IMR-90 (cell line): ENCODE measurements around the gene PCGF3.

Source experiments
- MAZ ChIP-seq: IDR thresholded peaks from 2 replicates; pipeline ENCODE4 v1.6.1; 2012; ENCODE audit warnings: low read depth, mild to moderate bottlenecking, low read length, improper control_type of control experiment, moderate library complexity, borderline replicate concordance
- POLR2A ChIP-seq: IDR thresholded peaks from 2 replicates; pipeline ENCODE4 v1.6.1; 2012; ENCODE audit warnings: mild to moderate bottlenecking, low read depth, low read length
- TF ChIP-seq, protein P1 (sequence below): conservative IDR thresholded peaks from 2 replicates; pipeline ENCODE4 v1.5.1; 2012; ENCODE audit warnings: mild to moderate bottlenecking, low read depth, low read length, improper control_type of control experiment

DNA sequence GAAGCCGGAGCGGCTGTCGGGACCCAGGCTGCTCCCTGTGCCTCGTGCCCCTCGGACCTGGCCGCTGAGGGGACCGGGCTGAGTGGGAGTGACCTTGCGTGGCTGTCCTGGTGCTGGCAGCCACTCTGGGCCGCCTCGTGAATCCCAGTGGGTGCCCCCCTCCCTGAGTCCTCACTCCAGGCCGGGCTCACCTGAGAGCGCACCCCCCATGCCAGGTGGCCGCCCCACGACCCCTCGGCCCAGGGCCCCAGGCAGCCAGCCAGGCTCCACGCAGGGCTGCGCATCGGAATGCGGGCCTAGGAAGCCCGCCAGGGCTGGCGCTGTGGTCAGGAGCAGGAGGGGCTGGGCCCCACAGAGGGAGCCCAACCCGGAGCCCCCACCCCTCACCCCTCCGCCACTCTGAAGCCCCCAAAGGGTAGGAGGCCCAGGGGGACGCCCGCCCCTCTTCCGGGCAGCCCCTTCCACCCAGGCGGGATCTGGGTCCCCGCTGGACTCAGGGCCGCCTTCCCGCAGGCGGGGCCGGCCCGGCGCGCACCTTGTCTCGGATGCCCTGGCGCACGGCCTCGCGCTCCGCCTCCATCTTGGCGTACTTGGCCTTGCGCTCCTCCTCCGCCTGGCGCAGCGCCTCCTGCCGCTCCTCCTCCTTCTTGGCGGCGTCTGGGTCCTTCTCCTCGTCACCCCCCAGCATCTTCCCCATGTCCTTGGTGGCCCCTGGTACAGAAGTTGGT lies 86.4 kb downstream of the PCGF3 start:
- TF ChIP-seq, protein P1, sequence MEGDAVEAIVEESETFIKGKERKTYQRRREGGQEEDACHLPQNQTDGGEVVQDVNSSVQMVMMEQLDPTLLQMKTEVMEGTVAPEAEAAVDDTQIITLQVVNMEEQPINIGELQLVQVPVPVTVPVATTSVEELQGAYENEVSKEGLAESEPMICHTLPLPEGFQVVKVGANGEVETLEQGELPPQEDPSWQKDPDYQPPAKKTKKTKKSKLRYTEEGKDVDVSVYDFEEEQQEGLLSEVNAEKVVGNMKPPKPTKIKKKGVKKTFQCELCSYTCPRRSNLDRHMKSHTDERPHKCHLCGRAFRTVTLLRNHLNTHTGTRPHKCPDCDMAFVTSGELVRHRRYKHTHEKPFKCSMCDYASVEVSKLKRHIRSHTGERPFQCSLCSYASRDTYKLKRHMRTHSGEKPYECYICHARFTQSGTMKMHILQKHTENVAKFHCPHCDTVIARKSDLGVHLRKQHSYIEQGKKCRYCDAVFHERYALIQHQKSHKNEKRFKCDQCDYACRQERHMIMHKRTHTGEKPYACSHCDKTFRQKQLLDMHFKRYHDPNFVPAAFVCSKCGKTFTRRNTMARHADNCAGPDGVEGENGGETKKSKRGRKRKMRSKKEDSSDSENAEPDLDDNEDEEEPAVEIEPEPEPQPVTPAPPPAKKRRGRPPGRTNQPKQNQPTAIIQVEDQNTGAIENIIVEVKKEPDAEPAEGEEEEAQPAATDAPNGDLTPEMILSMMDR = 0 out of 2 replicates have a peak, but pooled peaks have one; percentile 5
- TF ChIP-seq POLR2A = no peak
- no peak for TF ChIP-seq MAZ
